OCI-LY7 (cell line): ENCODE data around the gene SNAPC4. TPM values are rescaled to one million over a fixed set of nuclear protein-coding genes. Genes with fewer than 3 reads are reported as not detected.

ENCODE experiments used
- BruUV-seq: library from RNA; stranded (reverse); fragments of 400-500 nt; replicated peaks from 2 replicates; lab custom pipeline; 2021; lab: Mats Ljungman, UMichigan
- CTCF ChIA-PET: fragments of 300-600 bp; sonication (Branson Sonifier 250); formaldehyde crosslinking; loops from one replicate; lab custom pipeline; 2022; ENCODE audit warnings: antibody characterized with exemption; ENCODE audit not compliant: unreplicated experiment; lab: Charles Lee
- POLR2A ChIA-PET: fragments of 300-600 bp; sonication (Branson Sonifier 250); formaldehyde crosslinking; loops from one replicate; lab custom pipeline; 2022; ENCODE audit warnings: antibody characterized with exemption; lab: Charles Lee
- DNase-seq: peaks from one replicate; pipeline ENCODE4 v3.0.0-alpha.2; 2015; ENCODE audit warnings: low spot score
- H2AFZ ChIP-seq: fragments of 200-600 bp; sonication (generic), shearing (Covaris generic); 2 replicates; pipeline ENCODE4 v1.6.1; 2014; ENCODE audit warnings: mild to moderate bottlenecking, antibody characterized with exemption, low read length, moderate library complexity
- H3K27ac ChIP-seq: fragments of 200-600 bp; sonication (generic); 2 replicates; pipeline ENCODE4 v1.5.1; 2014; ENCODE audit warnings: mixed run types, low read depth, mild to moderate bottlenecking, moderate library complexity, low read length, inconsistent platforms; ENCODE audit not compliant: poor library complexity, severe bottlenecking
- H3K36me3 ChIP-seq: fragments of 200-600 bp; sonication (generic); 2 replicates; pipeline ENCODE4 v1.6.1; 2014; ENCODE audit warnings: mild to moderate bottlenecking, antibody characterized with exemption, low read length, moderate library complexity, mixed read lengths; ENCODE audit not compliant: insufficient read depth
- H3K4me1 ChIP-seq: fragments of 200-600 bp; sonication (generic); 2 replicates; pipeline ENCODE4 v1.5.1; 2014; ENCODE audit warnings: mild to moderate bottlenecking, low read length; ENCODE audit not compliant: insufficient read depth, poor library complexity, severe bottlenecking
- H3K4me2 ChIP-seq: fragments of 200-600 bp; sonication (generic); 2 replicates; pipeline ENCODE4 v1.6.1; 2014; ENCODE audit warnings: mild to moderate bottlenecking, low read length
- H3K4me3 ChIP-seq: fragments of 200-600 bp; sonication (generic); 2 replicates; pipeline ENCODE4 v1.5.1; 2014; ENCODE audit warnings: mild to moderate bottlenecking, low read depth, low read length; ENCODE audit not compliant: poor library complexity, severe bottlenecking
- H3K79me2 ChIP-seq: fragments of 200-600 bp; sonication (generic); 2 replicates; pipeline ENCODE4 v1.6.1; 2016; ENCODE audit warnings: low read depth, mild to moderate bottlenecking, low read length, moderate library complexity, mixed read lengths; ENCODE audit not compliant: insufficient read depth
- H3K9me2 ChIP-seq: fragments of 200-600 bp; sonication (generic); 2 replicates; pipeline ENCODE4 v1.6.1; 2016; ENCODE audit warnings: mild to moderate bottlenecking, low read length, mixed read lengths; ENCODE audit not compliant: insufficient read depth
- H3K9me3 ChIP-seq: fragments of 200-600 bp; sonication (generic); 2 replicates; pipeline ENCODE4 v1.6.1; 2014; ENCODE audit warnings: mild to moderate bottlenecking, mixed run types, low read length, mixed read lengths
- H4K20me1 ChIP-seq: fragments of 200-600 bp; sonication (generic); 2 replicates; pipeline ENCODE4 v1.6.1; 2014; ENCODE audit warnings: mild to moderate bottlenecking, antibody characterized with exemption, low read length, moderate library complexity, mixed read lengths; ENCODE audit not compliant: insufficient read depth
- EZH2phosphoT487 ChIP-seq: fragments of 200-600 bp; sonication (generic); IDR thresholded peaks from 2 replicates; pipeline ENCODE4 v1.6.1; 2018; ENCODE audit warnings: low read depth, borderline replicate concordance, mild to moderate bottlenecking, mixed run types, antibody characterized with exemption, low read length, moderate library complexity, mixed read lengths
- intact Hi-C: fragments of 100-400 bp; cut with micrococcal nuclease; formaldehyde crosslinking; loops from one replicate; pipeline ENCODE4 v1.10.0; 2022; ENCODE audit not compliant: unreplicated experiment
- total RNA-seq, 2 experiments: library from RNA; depleted of rRNA in 1 of 2; stranded (reverse); fragments of >200 nt in 1 of 2; shearing (Covaris generic) in 1 of 2; gene quantifications; 2 replicates each; pipeline ENCODE4 v1.2.3, GENCODE V29; 2014 to 2022
- TF ChIP-seq, protein P1 (sequence below): fragments of 200-600 bp; sonication (generic); conservative IDR thresholded peaks from 2 replicates; pipeline ENCODE4 v1.5.1; 2014; ENCODE audit warnings: mild to moderate bottlenecking, antibody characterized with exemption, low read length, moderate library complexity, mixed read lengths

SNAPC4 gene
- total RNA-seq, 2 experiments from 2014 or later, result 13.4 to 16.8 TPM

GRCh38 chr9:136447173-136447778 is 47.3 kb upstream of the SNAPC4 start:
- Histone ChIP-seq H4K20me1 (no peaks in the 10 kb centered on the region), H3K9me3 (no peaks in the 10 kb centered on the region), H3K27ac (no peak overlapping the region), H3K36me3 (peaks cover 90% of the 10 kb centered on the region), H3K4me2 (no peak overlapping the region), H2AFZ (no peak overlapping the region), H3K4me3 (no peak overlapping the region), H3K4me1 (no peaks in the 10 kb centered on the region), H3K79me2 (no peaks in the 10 kb centered on the region), H3K9me2 (no peaks in the 10 kb centered on the region)
- intact Hi-C loops, result no loop called here
- ChIA-PET CTCF (no interaction called here), POLR2A (interaction anchor here (0.6 kb wide), 1 partner anchor 11 kb away, joined by 4 read pairs; no protein-coding TSS in a partner anchor)
- TF ChIP-seq, protein P1, sequence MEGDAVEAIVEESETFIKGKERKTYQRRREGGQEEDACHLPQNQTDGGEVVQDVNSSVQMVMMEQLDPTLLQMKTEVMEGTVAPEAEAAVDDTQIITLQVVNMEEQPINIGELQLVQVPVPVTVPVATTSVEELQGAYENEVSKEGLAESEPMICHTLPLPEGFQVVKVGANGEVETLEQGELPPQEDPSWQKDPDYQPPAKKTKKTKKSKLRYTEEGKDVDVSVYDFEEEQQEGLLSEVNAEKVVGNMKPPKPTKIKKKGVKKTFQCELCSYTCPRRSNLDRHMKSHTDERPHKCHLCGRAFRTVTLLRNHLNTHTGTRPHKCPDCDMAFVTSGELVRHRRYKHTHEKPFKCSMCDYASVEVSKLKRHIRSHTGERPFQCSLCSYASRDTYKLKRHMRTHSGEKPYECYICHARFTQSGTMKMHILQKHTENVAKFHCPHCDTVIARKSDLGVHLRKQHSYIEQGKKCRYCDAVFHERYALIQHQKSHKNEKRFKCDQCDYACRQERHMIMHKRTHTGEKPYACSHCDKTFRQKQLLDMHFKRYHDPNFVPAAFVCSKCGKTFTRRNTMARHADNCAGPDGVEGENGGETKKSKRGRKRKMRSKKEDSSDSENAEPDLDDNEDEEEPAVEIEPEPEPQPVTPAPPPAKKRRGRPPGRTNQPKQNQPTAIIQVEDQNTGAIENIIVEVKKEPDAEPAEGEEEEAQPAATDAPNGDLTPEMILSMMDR, result no peak
- TF ChIP-seq EZH2phosphoT487, result no peak
- DNase-seq, result no peak
- BruUV-seq, result no TSS peak

- ChIA-PET POLR2A (no interaction called here), CTCF (no interaction called here)
- intact Hi-C loops, result no loop called here
- no TSS peak for BruUV-seq
- Histone ChIP-seq H3K4me3 (no peak overlapping the region), H3K36me3 (peaks cover 88% of the 10 kb centered on the region), H2AFZ (no peak overlapping the region), H3K79me2 (no peaks in the 10 kb centered on the region), H3K9me3 (no peaks in the 10 kb centered on the region), H3K9me2 (no peaks in the 10 kb centered on the region), H3K27ac (no peak overlapping the region), H3K4me1 (no peaks in the 10 kb centered on the region), H3K4me2 (no peak overlapping the region), H4K20me1 (no peaks in the 10 kb centered on the region)
- no peak for DNase-seq
- no peak for TF ChIP-seq EZH2phosphoT487
- TF ChIP-seq, protein P1, result no peak
Measured at GRCh38 chr9:136445799-136446198, 45.8 kb upstream of the SNAPC4 start.

- no peak for DNase-seq
- Histone ChIP-seq H3K4me1 (peaks cover 5% of the 10 kb centered on the region), H3K27ac (no peak overlapping the region), H4K20me1 (no peaks in the 10 kb centered on the region; the same call in 1 of the 2 replicates), H3K4me3 (no peak overlapping the region), H3K9me3 (no peaks in the 10 kb centered on the region), H3K36me3 (peaks cover 81% of the 10 kb centered on the region), H3K79me2 (no peaks in the 10 kb centered on the region), H3K4me2 (no peak overlapping the region), H2AFZ (no peak overlapping the region), H3K9me2 (no peaks in the 10 kb centered on the region)
- TF ChIP-seq EZH2phosphoT487, result no peak
- TF ChIP-seq, protein P1, result no peak
- BruUV-seq, result no TSS peak
- intact Hi-C loops, result no loop called here
- POLR2A ChIA-PET, result no interaction called here
- CTCF ChIA-PET, result no interaction called here
Measured at GRCh38 chr9:136444102-136444501, 44.1 kb upstream of the SNAPC4 start.
